Prostate gland (tissue), 2 donors: ENCODE measurements around the gene KLHL25.

Experiments
- POLR2A ChIP-seq: fragments of 450-650 bp; IDR thresholded peaks from one replicate; pipeline ENCODE4 v1.6.1; 2016; ENCODE audit warnings: antibody characterized with exemption, mild to moderate bottlenecking
- TF ChIP-seq, protein P1 (sequence below), 4 experiments: fragments of 200-600 bp in 2 of 4; fragments of 450-650 bp in 2 of 4; sonication (generic) in 2 of 4; IDR thresholded peaks; 1 replicate in 3 of 4; 2 replicates in 1 of 4; pipeline ENCODE4 v1.5.1; 2016 to 2019; ENCODE audit warnings: antibody characterized with exemption in 4 of 4, mild to moderate bottlenecking in 2 of 4, moderate library complexity in 2 of 4

DNA sequence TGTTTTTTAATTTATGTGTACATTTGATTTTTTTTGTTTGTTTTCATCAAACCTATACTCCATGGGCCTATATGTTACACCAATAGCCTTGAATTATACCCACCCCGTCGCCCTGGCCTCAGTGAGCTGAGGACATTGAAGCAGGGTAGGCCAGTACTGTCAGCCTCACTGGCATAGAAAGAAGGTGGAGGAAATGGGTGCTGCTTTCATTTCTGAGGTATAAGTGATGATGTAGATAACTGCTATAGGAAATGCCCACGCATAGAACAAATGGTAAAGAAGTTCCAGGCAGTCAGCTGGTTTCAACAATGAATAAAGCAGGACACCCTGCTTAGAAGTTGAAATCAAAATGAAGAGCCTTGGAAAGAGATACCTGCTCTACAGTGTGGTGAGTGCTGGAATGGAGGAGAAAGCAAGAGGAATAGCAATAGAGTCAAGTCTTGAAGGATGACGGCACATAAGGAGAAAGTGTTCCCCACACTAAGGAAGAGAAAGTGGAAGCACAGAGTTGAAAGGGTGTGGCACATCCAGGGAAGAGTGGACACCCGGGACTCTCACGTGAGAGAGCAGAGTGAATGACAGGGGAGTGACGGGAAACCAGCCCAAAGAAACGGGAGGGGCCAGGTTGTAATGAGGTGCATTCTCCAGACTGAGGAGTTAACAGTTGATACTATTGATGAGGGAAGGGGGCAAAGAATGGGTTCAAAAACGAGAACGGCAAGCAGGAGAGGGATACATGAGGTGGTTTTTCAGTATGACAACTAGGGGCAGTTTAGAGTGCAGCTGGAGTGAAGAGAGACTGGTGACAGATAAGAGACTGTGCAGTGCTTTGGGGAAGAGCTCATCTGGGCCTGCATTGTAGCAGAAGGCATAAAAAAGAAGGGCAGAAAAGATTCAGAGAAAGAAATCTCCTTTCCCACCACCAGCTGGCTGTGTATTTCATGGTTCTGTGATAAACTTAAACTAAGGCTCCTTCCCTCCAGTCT is 70.5 kb downstream of the KLHL25 start:
- TF ChIP-seq, protein P1, sequence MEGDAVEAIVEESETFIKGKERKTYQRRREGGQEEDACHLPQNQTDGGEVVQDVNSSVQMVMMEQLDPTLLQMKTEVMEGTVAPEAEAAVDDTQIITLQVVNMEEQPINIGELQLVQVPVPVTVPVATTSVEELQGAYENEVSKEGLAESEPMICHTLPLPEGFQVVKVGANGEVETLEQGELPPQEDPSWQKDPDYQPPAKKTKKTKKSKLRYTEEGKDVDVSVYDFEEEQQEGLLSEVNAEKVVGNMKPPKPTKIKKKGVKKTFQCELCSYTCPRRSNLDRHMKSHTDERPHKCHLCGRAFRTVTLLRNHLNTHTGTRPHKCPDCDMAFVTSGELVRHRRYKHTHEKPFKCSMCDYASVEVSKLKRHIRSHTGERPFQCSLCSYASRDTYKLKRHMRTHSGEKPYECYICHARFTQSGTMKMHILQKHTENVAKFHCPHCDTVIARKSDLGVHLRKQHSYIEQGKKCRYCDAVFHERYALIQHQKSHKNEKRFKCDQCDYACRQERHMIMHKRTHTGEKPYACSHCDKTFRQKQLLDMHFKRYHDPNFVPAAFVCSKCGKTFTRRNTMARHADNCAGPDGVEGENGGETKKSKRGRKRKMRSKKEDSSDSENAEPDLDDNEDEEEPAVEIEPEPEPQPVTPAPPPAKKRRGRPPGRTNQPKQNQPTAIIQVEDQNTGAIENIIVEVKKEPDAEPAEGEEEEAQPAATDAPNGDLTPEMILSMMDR (IDR thresholded peaks at IDR 0.05) = no peak
- TF ChIP-seq POLR2A = no peak
